ENCODE results near the gene CACNA1G.
A peak's percentile ranks its signal among the peaks of the same experiment; 100 is the strongest.

The CACNA1G gene

DNA sequence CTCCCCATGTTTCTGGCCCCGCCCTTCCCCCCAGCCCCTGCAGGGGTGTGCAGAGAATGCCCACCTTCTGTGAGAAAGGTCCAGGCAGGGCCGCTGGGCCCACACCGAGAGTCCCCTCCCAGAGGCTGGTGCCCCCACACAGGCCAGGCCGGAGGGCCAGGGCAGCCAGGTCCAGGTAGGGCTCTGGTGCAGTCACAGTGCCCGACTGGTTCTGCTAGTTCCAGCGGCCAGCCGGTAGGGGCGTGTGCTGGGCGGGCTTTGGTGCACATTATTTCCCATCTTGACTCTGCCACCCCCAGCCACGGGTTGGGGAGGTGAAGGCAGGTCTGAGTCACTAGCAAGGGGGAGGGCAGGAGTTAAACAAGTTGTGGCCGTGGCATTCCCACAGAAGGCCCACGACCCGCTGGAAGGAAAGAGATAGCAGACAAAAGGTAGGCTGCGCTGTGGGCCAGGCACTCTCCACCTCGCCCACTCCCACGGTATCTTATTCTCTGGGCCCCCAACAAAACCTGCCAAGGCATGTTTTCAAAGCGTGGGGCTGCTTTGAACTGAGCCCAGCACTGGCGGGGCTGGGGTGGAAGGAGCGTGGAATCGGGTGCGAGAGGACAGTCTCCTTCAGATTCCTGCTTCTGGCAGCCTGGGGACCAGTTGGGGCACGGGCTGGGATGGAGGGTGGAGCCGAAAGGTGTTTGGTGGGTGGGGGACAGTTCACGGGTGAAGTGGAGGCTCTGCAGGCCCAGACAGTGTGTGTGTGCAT, 26.1 kb upstream of the CACNA1G start:
- peak; percentile 54 to 60 for DNase-seq

GRCh38 chr17:50534979-50535326, 25.6 kb upstream of the CACNA1G start:
- no peak for DNase-seq

DNA sequence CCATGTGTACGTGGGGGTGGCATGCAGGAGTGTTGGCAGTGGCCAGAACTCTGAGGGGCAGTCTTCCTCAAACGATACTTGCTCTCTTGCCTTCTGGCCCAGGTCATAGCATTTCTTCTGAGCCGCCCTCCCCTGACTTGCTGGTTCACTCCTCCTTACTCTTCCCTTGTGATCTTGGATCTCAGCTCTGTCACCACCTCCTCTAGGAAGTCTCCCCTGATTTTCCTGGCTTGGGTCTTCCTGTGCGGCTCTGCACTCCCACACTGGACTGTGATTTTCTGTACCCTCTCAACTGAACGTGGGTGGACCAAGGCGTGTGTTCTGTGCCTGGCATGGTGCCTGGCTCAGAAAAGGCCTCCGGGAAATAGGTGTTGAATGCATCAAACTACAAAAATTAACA, 25.1 kb upstream of the CACNA1G start:
- DNase-seq: no peak

GRCh38 chr17:50536683-50537646, 23.6 kb upstream of the CACNA1G start:
- no peak for DNase-seq

- no peak for DNase-seq
Measured at GRCh38 chr17:50537721-50538548, 22.6 kb upstream of the CACNA1G start.

DNA sequence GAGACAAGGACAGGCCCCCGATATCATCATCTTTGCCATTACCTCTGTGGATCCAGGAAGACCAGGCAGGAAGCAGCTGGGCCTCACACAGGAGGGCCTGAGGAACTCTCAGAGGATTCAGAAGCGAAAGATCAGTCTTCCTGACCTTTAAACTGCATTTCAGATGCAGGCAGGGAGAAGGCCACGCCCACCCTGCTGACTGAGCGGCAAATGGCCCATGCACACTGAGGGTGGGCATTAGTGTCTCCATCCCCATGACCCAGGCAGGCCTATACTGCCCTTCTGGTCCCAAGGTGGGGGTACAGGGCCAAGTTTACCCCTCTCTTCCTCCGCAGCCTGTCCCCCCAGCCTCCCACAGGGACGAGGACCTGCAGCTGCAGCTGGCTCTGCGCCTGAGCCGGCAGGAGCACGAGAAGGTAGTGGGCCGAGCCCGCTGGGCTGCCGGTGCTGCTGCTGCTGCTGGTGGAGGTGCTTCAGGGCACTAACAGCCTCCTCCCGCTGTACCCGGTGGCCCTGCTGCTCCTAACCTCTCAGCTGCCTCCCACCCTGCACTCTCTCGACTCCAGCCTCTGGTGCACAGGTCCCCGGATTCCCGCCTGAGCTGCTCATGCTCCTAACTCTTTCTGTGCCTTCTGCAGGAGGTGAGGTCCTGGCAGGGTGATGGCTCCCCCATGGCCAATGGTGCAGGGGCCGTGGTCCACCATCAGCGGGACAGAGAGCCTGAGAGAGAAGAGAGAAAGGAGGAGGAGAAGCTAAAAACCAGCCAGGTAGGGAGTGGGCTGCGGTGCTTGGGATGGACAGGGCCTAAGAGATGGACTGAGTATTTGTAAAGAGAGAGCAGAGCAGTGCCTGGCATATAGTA, 21.7 kb upstream of the CACNA1G start:
- DNase-seq: no peak

- DNase-seq: no peak
Measured at GRCh38 chr17:50539762-50540559, 20.6 kb upstream of the CACNA1G start.

GRCh38 chr17:50540560-50541401, 19.7 kb upstream of the CACNA1G start:
- DNase-seq: no peak

DNA sequence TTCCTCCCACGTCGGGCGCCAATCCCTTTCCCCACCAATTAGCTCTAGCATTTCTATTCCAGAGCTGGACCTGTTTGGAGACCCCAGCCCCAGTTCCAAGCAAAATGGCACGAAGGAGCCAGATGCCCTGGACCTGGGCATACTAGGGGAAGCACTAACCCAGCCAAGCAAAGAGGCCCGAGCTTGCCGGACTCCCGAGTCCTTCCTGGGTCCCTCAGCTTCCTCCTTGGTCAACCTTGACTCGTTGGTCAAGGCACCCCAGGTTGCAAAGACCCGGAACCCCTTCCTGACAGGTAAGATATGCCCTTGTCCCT, 19.2 kb upstream of the CACNA1G start:
- DNase-seq: no peak

DNA sequence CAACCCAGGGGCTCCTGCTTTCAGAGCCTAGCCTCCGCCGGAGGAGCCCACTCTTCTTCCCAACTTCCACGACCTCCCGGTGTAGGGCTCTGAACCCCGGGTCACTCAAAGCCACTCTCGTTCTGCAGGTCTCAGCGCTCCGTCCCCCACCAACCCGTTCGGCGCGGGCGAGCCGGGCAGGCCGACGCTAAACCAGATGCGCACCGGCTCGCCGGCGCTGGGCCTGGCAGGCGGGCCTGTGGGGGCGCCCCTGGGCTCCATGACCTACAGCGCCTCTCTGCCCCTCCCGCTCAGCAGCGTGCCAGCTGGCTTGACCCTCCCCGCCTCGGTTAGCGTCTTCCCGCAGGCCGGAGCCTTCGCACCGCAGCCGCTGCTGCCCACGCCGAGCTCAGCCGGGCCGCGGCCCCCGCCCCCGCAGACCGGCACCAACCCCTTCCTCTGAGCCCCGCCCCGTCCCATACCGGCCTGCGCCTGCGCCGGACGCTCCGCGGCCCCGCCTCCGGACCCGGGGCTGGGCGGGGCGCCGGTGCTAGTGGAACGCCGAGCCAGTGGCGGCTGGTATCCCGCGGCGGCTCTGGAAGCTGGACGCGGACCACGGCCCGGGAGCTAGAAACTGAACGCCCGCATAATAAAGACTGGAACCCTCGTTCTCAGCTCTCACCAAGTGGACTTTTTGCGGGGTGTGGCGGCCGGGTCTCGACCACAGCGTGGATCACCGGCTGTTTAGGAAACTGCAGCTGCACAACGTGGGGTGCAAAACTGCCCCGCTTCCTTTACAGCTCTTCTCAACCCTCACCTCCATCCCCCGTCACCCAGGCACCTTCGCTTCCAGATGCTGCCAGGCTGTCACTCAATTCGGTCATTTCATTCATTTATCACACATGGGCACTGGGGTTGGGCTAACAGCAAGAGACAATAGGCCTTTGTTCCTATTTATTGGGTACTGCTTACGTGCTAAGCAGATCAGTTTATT, 18.5 kb upstream of the CACNA1G start:
- peak; percentile 91 to 92 for DNase-seq

- no peak for DNase-seq
Measured at GRCh38 chr17:50542795-50543774, 17.4 kb upstream of the CACNA1G start.

GRCh38 chr17:50544516-50544915, 16.0 kb upstream of the CACNA1G start:
- DNase-seq: no peak

DNA sequence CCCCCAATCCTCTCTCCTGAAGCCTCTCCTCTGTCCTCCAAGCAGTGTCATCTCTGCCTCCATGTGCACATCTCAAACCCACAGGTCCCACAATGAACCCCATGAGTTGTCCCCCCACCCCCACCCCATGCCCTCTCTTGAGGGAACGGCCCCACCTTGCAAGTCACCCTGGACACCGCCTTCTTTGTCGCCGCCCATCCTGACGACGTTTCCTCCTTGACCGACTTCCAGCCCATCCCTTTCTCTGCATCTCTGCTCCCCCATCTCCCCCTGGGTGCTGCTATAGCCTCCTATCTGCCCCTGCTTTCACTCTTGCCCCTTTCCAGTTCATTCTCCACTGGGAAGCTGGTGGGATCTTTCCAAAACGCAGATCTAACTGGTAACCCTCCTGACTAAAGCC, 15.2 kb upstream of the CACNA1G start:
- DNase-seq: no peak

DNA sequence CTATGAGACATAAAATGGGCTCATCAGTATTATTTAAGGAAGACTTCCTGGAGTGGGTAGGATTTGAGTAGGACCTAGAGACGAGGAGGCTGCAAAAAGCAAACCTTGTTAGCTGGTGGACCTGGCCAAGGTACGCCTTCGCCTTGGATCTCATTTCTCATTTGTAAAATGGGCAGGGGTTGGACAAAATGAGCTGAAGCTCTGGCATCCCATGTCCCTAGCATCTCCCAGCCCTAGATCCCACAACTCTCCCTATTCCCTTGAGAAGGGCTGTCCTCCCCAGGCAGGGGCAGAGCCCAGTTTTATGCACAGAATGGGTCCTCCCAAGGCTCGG, 13.8 kb upstream of the CACNA1G start:
- no peak for DNase-seq

- peak; percentile 88 to 92 for DNase-seq
Measured at GRCh38 chr17:50547035-50547735, 13.3 kb upstream of the CACNA1G start, which contains the start of gene SPATA20. SPATA20 (plus strand) TSS chr17:50547174; CDS start chr17:50547209, 35 bp downstream.

GRCh38 chr17:50547736-50548083, 12.8 kb upstream of the CACNA1G start:
- DNase-seq: no peak

DNA sequence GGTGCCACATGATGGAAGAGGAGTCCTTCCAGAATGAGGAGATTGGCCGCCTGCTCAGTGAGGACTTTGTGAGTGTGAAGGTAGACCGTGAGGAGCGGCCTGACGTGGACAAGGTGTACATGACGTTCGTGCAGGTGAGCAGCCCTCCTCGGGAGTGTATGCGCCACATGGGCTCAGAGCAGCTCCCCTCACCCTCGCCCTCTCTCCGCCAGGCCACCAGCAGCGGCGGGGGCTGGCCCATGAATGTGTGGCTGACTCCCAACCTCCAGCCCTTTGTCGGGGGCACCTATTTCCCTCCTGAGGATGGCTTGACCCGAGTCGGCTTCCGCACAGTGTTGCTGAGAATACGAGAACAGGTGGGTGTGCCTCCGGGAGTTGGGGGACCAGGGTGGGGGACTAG, 11.7 kb upstream of the CACNA1G start:
- DNase-seq: no peak

Measured in activated T-cell treated with anti-CD3 and anti-CD28 coated beads, Interleukin-2, amount 50 U/mL, for 48 hours (primary cell).